Body of pancreas (tissue), 4 donors: ENCODE measurements around the gene TEX54.

Source experiments
- POLR2A ChIP-seq, 3 donors: fragments of 450-650 bp; IDR thresholded peaks; one replicate each; pipeline ENCODE4 v1.6.1; 2016; ENCODE audit warnings: antibody characterized with exemption in 3 of 3, mild to moderate bottlenecking in 2 of 3
- TF ChIP-seq, protein P1 (sequence below), 7 experiments: fragments of 450-650 bp in 4 of 7; fragments of 200-600 bp in 3 of 7; sonication (generic) in 3 of 7; IDR thresholded peaks; one replicate each; pipeline ENCODE4 v1.5.1; 2016 to 2019; ENCODE audit warnings: antibody characterized with exemption in 7 of 7

DNA sequence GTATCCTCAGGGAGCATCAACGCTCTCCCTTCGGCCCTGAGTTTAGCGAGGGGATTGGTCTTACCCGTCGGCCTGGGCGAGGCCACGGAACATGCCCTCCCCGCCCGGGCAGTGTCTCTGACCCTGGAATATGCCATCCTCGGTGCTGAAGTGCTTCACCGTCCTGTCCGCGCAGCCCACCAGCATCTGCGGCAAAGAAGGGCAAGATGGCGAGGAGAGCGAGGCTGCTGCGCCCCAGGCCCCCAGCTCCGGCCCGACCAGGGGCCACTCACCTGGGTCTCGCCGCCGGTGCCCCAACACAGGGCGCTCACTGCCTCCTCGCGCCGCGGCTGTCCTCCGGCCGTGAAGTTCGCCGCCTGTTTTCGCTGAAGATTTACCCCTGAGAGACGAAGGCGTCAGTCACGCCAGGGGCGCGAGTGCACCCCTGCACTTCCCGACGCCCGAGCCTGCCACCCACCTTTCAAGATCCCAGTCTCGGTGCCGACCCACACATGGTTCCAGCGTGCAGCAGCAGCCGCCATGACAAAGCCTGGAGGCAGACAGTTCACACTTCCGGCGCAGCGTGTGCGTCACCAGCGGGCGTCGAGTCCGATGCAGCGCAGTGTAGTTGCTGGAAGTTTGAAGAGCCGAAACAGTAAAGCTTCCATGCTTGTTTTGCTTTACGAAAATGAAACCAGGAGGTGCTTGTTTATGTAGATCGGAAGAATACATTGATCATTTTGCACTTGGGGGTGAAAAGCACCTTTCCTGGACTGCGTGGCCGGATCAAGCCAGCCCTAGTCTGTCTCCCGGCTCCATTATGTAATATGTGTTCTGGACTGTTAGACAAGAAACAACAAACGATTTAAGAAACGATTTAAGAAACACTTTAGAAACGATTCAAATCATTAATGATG, 6.7 kb upstream of the TEX54 start, which contains the start of gene WDR74:
- TF ChIP-seq, protein P1, sequence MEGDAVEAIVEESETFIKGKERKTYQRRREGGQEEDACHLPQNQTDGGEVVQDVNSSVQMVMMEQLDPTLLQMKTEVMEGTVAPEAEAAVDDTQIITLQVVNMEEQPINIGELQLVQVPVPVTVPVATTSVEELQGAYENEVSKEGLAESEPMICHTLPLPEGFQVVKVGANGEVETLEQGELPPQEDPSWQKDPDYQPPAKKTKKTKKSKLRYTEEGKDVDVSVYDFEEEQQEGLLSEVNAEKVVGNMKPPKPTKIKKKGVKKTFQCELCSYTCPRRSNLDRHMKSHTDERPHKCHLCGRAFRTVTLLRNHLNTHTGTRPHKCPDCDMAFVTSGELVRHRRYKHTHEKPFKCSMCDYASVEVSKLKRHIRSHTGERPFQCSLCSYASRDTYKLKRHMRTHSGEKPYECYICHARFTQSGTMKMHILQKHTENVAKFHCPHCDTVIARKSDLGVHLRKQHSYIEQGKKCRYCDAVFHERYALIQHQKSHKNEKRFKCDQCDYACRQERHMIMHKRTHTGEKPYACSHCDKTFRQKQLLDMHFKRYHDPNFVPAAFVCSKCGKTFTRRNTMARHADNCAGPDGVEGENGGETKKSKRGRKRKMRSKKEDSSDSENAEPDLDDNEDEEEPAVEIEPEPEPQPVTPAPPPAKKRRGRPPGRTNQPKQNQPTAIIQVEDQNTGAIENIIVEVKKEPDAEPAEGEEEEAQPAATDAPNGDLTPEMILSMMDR (IDR thresholded peaks at IDR 0.05) = peak in 1 of 7 experiments; percentile 6
- peak; percentile 65 to 83 (median 75) for TF ChIP-seq POLR2A (IDR thresholded peaks at IDR 0.05)
